HEK293 (cell line): ENCODE data around the gene MYH6.

Source experiments
- CTCF ChIA-PET: fragments of 350-600 bp; formaldehyde crosslinking; extraction: SDS; loops from one replicate; lab custom pipeline; 2021; ENCODE audit warnings: antibody characterized with exemption; lab: Yijun Ruan, JAX
- POLR2A ChIA-PET: fragments of 300-600 bp; formaldehyde crosslinking; extraction: SDS; loops from one replicate; lab custom pipeline; 2020; ENCODE audit warnings: antibody characterized with exemption, inconsistent platforms; lab: Yijun Ruan, JAX
- H3K27ac ChIP-seq: fragments of 200-500 bp; sonication (Bioruptor generic); 2 replicates; pipeline ENCODE4 v1.5.1; 2014; ENCODE audit warnings: low read depth, low read length, control low read depth, inconsistent platforms; ENCODE audit errors: extremely low read depth
- H3K36me3 ChIP-seq, 2 experiments: fragments of 200-500 bp in 1 of 2; sonication (Bioruptor generic) in 1 of 2; 1 replicate in 1 of 2; 2 replicates in 1 of 2; pipeline ENCODE4 v1.5.1; 2014 to 2017; ENCODE audit warnings: inconsistent platforms in 2 of 2, low read length in 2 of 2; ENCODE audit not compliant: control insufficient read depth in 2 of 2, insufficient read depth in 1 of 2
- H3K4me1 ChIP-seq: fragments of 200-500 bp; sonication (Bioruptor generic); 2 replicates; pipeline ENCODE4 v1.5.1; 2014; ENCODE audit warnings: mild to moderate bottlenecking, low read length, inconsistent platforms; ENCODE audit not compliant: control insufficient read depth, insufficient read depth
- H3K4me3 ChIP-seq: 2 replicates; pipeline ENCODE4 v1.5.1; 2011; ENCODE audit warnings: low read depth, mild to moderate bottlenecking, control low read depth, low read length, moderate library complexity
- H3K9me3 ChIP-seq: fragments of 200-500 bp; sonication (Bioruptor generic); 2 replicates; pipeline ENCODE4 v1.5.1; 2014; ENCODE audit warnings: low read depth, low read length, inconsistent platforms; ENCODE audit not compliant: control insufficient read depth, insufficient read depth
- SETDB1 ChIP-seq: IDR thresholded peaks from one replicate; pipeline ENCODE4 v1.6.1; 2017; ENCODE audit warnings: mild to moderate bottlenecking, low read length, moderate library complexity, mixed read lengths; ENCODE audit not compliant: insufficient read length
- SP2 ChIP-seq: fragments of 450-650 bp; formaldehyde crosslinking; IDR thresholded peaks from 2 replicates; pipeline ENCODE4 v1.5.1; 2016; ENCODE audit warnings: missing biosample characterization, missing genetic modification characterization
- SP7 ChIP-seq: fragments of 450-650 bp; formaldehyde crosslinking; IDR thresholded peaks from 2 replicates; pipeline ENCODE4 v1.5.1; 2016; ENCODE audit warnings: missing biosample characterization, missing genetic modification characterization
- ZNF114 ChIP-seq: fragments of 450-650 bp; formaldehyde crosslinking; IDR thresholded peaks from 2 replicates; pipeline ENCODE4 v1.5.0; 2017; ENCODE audit warnings: missing biosample characterization, missing genetic modification characterization
- ZNF16 ChIP-seq: fragments of 450-650 bp; formaldehyde crosslinking; IDR thresholded peaks from 2 replicates; pipeline ENCODE4 v1.5.1; 2016; ENCODE audit warnings: low read depth, missing biosample characterization, missing genetic modification characterization
- ZNF560 ChIP-seq: fragments of 450-650 bp; formaldehyde crosslinking; IDR thresholded peaks from 2 replicates; pipeline ENCODE4 v1.5.1; 2017; ENCODE audit warnings: missing biosample characterization, missing genetic modification characterization, borderline replicate concordance
- ZNF639 ChIP-seq: fragments of 450-650 bp; formaldehyde crosslinking; IDR thresholded peaks from 2 replicates; pipeline ENCODE4 v1.5.1; 2016; ENCODE audit warnings: missing biosample characterization, missing genetic modification characterization
- ZNF660 ChIP-seq: fragments of 450-650 bp; IDR thresholded peaks from 2 replicates; pipeline ENCODE4 v1.5.1; 2018; ENCODE audit warnings: missing biosample characterization, mild to moderate bottlenecking, missing genetic modification characterization
- ZNF664 ChIP-seq: fragments of 450-650 bp; formaldehyde crosslinking; IDR thresholded peaks from 2 replicates; pipeline ENCODE4 v1.5.1; 2016; ENCODE audit warnings: missing biosample characterization, missing genetic modification characterization
- TF ChIP-seq, protein P1 (sequence below): fragments of 450-650 bp; formaldehyde crosslinking; IDR thresholded peaks from 2 replicates; pipeline ENCODE4 v1.5.1; 2016; ENCODE audit warnings: missing biosample characterization, missing genetic modification characterization
- TF ChIP-seq, protein P2 (sequence below): fragments of 450-650 bp; formaldehyde crosslinking; IDR thresholded peaks from 2 replicates; pipeline ENCODE4 v1.5.1; 2017; ENCODE audit warnings: missing biosample characterization, missing genetic modification characterization
- TF ChIP-seq, protein P3 (sequence below): fragments of 450-650 bp; formaldehyde crosslinking; IDR thresholded peaks from 2 replicates; pipeline ENCODE4 v1.5.1; 2016; ENCODE audit warnings: missing biosample characterization, missing genetic modification characterization, low read depth
- TF ChIP-seq, protein P4 (sequence below): fragments of 450-650 bp; formaldehyde crosslinking; IDR thresholded peaks from 2 replicates; pipeline ENCODE4 v1.5.1; 2017; ENCODE audit warnings: missing biosample characterization, missing genetic modification characterization

MYH6 gene

DNA sequence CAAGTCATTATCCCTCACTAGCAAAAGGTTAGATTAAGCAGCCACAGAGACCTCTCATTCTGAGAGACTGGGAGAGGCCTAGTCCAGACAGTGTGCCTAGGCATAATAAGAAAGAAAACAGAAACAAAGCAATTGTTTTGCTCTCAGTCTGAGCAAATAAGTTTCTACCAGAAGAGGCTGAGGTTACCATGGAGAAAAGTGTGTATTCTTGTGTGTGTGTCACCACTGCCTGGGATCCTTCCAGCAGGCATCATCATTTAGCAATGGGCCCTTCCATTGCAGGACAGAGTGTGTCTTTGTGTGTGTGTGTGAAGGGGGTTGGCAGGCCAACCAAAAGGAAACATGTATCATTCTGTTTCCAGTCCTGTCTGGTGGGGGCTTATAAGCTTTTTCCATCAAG, 46.8 kb downstream of the MYH6 start:
- ChIA-PET POLR2A (interaction anchor here (1.1 kb wide), 1 partner anchor 40 kb away, joined by 3 read pairs; the partner anchor contains the start of gene PABPN1), CTCF (interaction anchor here (1.2 to 2.2 kb wide), 4 partner anchors 18 to 34 kb away, joined by 4 to 10 read pairs (median 6); no protein-coding TSS in a partner anchor)
- Histone ChIP-seq H3K27ac (no peak overlapping the region), H3K9me3 (no peaks in the 10 kb centered on the region), H3K4me3 (no peak overlapping the region)
- TF ChIP-seq, protein P1, sequence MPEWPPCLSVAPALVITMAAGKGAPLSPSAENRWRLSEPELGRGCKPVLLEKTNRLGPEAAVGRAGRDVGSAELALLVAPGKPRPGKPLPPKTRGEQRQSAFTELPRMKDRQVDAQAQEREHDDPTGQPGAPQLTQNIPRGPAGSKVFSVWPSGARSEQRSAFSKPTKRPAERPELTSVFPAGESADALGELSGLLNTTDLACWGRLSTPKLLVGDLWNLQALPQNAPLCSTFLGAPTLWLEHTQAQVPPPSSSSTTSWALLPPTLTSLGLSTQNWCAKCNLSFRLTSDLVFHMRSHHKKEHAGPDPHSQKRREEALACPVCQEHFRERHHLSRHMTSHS: no peak
- TF ChIP-seq SP7 (tag by site-specific recombination) (no peak), SP2 (no peak), ZNF16 (no peak), SETDB1 (no peak), ZNF639 (tag by site-specific recombination) (no peak), ZNF560 (tag by site-specific recombination) (no peak)
- TF ChIP-seq, protein P2, sequence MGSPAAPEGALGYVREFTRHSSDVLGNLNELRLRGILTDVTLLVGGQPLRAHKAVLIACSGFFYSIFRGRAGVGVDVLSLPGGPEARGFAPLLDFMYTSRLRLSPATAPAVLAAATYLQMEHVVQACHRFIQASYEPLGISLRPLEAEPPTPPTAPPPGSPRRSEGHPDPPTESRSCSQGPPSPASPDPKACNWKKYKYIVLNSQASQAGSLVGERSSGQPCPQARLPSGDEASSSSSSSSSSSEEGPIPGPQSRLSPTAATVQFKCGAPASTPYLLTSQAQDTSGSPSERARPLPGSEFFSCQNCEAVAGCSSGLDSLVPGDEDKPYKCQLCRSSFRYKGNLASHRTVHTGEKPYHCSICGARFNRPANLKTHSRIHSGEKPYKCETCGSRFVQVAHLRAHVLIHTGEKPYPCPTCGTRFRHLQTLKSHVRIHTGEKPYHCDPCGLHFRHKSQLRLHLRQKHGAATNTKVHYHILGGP: no peak
- TF ChIP-seq, protein P3, sequence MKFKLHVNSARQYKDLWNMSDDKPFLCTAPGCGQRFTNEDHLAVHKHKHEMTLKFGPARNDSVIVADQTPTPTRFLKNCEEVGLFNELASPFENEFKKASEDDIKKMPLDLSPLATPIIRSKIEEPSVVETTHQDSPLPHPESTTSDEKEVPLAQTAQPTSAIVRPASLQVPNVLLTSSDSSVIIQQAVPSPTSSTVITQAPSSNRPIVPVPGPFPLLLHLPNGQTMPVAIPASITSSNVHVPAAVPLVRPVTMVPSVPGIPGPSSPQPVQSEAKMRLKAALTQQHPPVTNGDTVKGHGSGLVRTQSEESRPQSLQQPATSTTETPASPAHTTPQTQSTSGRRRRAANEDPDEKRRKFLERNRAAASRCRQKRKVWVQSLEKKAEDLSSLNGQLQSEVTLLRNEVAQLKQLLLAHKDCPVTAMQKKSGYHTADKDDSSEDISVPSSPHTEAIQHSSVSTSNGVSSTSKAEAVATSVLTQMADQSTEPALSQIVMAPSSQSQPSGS (tag by site-specific recombination): no peak
- TF ChIP-seq, all 188 proteins: peak for 0
- H3K4me1 ChIP-seq: no peaks in the 10 kb centered on the region
- no peaks in the 10 kb centered on the region for H3K36me3 ChIP-seq

DNA sequence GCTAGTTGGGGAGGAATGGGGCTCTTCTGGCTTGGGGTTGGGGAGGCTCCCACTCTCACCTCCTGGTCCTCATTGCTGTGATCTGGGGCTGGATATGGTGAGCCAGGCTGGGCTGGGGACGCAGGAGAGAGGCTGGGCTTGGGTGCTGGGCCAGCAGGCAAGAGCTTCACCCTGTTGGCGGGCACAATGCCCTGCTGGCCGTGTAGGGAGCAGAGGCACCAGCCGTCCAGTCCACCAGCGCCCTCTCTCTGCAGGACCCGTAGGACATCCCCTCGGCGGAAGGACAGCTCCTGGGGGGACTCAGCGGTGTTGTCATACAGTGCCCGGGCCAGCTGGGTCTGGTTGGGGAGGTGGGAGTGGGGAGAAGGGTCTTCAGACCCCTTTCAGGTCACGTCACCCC, 47.6 kb downstream of the MYH6 start:
- TF ChIP-seq ZNF660 (tag by site-specific recombination): no peak
- ChIA-PET CTCF (interaction anchor here (0.8 to 2.2 kb wide), 7 partner anchors 8 to 57 kb away, joined by 3 to 10 read pairs (median 4); partner anchors contain the start of gene SLC22A17), POLR2A (interaction anchor here (0.6 to 1.1 kb wide), 2 partner anchors 39 to 227 kb away, joined by 3 read pairs; partner anchors contain the start of gene PABPN1)
- Histone ChIP-seq H3K36me3 (no peaks in the 10 kb centered on the region), H3K9me3 (no peaks in the 10 kb centered on the region), H3K27ac (no peak overlapping the region), H3K4me3 (no peak overlapping the region), H3K4me1 (no peaks in the 10 kb centered on the region)

DNA sequence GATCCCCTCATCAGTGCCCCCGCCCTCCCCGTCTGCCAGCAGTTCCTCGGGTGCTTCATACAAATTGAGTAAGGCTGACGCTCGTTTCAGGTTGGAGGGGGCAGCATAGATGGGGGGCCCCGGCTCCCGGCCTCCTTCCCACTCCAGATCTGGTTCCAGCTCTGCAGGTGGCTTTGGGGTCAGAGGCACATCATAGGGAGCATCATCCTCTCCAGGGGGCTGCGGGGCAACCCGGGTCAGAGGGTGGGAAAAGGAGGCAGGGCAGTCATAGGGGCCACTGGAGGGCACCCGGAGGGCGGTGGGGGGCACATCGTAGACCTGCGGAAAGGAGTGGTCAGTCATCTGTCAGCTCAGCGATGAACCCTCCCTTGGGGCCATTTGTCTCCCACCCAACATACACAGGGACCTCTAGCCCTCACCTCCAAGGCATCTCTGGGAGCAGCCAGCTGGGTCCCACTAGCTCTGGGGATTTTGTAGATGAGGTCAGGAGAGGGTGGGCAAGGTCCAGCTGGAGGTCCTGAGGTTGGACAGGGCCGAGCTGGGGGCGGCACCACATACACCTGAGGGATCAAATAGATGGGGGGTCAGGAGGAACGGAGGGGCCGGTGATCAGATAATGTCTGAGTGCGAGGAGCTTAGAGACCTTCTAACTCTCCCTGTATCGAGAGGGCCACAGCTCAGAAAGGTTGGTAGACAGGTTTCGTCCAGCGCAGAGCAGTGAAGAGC, 48.2 kb downstream of the MYH6 start:
- TF ChIP-seq, protein P4, sequence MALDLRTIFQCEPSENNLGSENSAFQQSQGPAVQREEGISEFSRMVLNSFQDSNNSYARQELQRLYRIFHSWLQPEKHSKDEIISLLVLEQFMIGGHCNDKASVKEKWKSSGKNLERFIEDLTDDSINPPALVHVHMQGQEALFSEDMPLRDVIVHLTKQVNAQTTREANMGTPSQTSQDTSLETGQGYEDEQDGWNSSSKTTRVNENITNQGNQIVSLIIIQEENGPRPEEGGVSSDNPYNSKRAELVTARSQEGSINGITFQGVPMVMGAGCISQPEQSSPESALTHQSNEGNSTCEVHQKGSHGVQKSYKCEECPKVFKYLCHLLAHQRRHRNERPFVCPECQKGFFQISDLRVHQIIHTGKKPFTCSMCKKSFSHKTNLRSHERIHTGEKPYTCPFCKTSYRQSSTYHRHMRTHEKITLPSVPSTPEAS (tag by site-specific recombination): no peak
- no peak for TF ChIP-seq ZNF114 (tag by site-specific recombination)
- TF ChIP-seq ZNF664 (tag by site-specific recombination): no peak
- H3K4me3 ChIP-seq: no peak overlapping the region
- H3K4me1 ChIP-seq: no peaks in the 10 kb centered on the region
- CTCF ChIA-PET: interaction anchor here (0.8 to 2.2 kb wide), 7 partner anchors 7 to 58 kb away, joined by 3 to 10 read pairs (median 4); partner anchors contain the start of gene SLC22A17
- H3K36me3 ChIP-seq: no peaks in the 10 kb centered on the region
- POLR2A ChIA-PET: interaction anchor here (0.6 to 1.1 kb wide), 2 partner anchors 39 to 226 kb away, joined by 3 read pairs; partner anchors contain the start of gene PABPN1
- H3K9me3 ChIP-seq: no peaks in the 10 kb centered on the region
- no peak overlapping the region for H3K27ac ChIP-seq
